ENCODE data around the gene WRAP53. TPM values are rescaled to one million over a fixed set of nuclear protein-coding genes. Genes with fewer than 3 reads are reported as not detected.

The WRAP53 gene
- total and polyA plus RNA-seq, 2 donors (not counting 1 experiment from before 2014, with no cell fraction given) = 13.1 to 18.2 TPM

DNA sequence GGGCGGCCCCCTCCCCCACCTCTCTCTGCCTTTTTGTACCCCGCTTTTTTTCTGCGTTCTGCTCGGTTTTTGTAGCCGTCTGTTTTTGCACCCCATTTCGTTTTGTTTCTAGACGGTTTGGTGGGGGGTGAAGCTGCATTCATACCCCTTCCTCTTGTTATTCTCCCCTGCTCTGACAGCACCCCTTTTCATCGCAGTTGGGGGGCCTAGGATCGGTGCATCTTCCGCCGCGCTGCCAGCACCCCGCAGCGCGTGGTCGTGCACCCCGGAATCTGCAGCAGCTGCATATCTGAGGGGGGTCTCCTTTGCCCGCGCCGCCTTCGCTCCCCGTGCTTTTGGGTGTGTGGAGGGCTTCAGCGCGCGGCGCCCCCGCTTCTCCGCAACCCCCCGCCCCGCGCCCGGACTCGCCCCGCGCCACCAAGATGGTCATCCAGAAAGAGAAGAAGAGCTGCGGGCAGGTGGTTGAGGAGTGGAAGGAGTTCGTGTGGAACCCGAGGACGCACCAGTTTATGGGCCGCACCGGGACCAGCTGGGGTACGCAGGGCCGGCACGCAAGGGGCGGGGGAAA, 37.1 kb upstream of the WRAP53 start:
- no peaks in the 10 kb centered on the region for H3K36me3 ChIP-seq (replicated peaks in 1 of 2; ENCODE audit: control extremely low read depth in 1 of 2, control insufficient read depth in 1 of 2, extremely low read depth in 1 of 2, insufficient read depth in 2 of 2, low read length in 1 of 2)
- ChIA-PET CTCF (interaction anchor here (0.7 to 1.7 kb wide), 5 partner anchors 19 to 183 kb away, joined by 3 to 9 read pairs (median 6); partner anchors contain the start of genes FXR2 and TP53), POLR2A (interaction anchor here (0.5 to 2.2 kb wide), 5 partner anchors 35 to 842 kb away, joined by 3 to 10 read pairs (median 7); partner anchors contain the start of genes TP53 and WRAP53)
- peak overlapping the region in 4 of 5 experiments; percentile 26 to 74 (median 50) for H3K4me3 ChIP-seq (ENCODE audit: control extremely low read depth in 1 of 5, extremely low read depth in 1 of 5, insufficient read depth in 1 of 5, low read depth in 2 of 5, low read length in 4 of 5)
- Mint-ChIP-seq H3K27ac (peak overlapping the region; percentile 20), H3K27me3 (peaks cover 48% of the 10 kb centered on the region), H3K9me3 (ENCODE audit: insufficient read depth) (no peaks in the 10 kb centered on the region), H3K4me1 (peaks cover 19% of the 10 kb centered on the region), H3K4me3 (peak overlapping the region; percentile 91)
- TF ChIP-seq, protein P1, sequence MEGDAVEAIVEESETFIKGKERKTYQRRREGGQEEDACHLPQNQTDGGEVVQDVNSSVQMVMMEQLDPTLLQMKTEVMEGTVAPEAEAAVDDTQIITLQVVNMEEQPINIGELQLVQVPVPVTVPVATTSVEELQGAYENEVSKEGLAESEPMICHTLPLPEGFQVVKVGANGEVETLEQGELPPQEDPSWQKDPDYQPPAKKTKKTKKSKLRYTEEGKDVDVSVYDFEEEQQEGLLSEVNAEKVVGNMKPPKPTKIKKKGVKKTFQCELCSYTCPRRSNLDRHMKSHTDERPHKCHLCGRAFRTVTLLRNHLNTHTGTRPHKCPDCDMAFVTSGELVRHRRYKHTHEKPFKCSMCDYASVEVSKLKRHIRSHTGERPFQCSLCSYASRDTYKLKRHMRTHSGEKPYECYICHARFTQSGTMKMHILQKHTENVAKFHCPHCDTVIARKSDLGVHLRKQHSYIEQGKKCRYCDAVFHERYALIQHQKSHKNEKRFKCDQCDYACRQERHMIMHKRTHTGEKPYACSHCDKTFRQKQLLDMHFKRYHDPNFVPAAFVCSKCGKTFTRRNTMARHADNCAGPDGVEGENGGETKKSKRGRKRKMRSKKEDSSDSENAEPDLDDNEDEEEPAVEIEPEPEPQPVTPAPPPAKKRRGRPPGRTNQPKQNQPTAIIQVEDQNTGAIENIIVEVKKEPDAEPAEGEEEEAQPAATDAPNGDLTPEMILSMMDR (IDR thresholded peaks at IDR 0.05) = no peak
- TF ChIP-seq EZH2 (IDR thresholded peaks at IDR 0.05; ENCODE audit: borderline replicate concordance, insufficient read depth, low read depth, low read length, poor library complexity, severe bottlenecking) = no peak
- peak overlapping the region; percentile 97 for H3K4me2 ChIP-seq (replicated peaks; ENCODE audit: low read depth, low read length, poor library complexity, severe bottlenecking)
- H3K9me3 ChIP-seq (ENCODE audit: control extremely low read depth in 1 of 3, control insufficient read depth in 2 of 3, insufficient read depth in 1 of 3, low read length in 2 of 3) = peaks cover 0 to 6% (median 0%) of the 10 kb centered on the region in 3 donors
- peak overlapping the region; percentile 67 for H3K9ac ChIP-seq (ENCODE audit: low read length)
- H3K27me3 ChIP-seq (replicated peaks in 1 of 4; ENCODE audit: control extremely low read depth in 1 of 4, control insufficient read depth in 3 of 4, insufficient read depth in 4 of 4, low read length in 3 of 4) = peaks cover 0 to 53% (median 29%) of the 10 kb centered on the region in 4 experiments
- no peak for ATAC-seq (ENCODE audit: low read depth)
- peaks cover 20 to 24% of the 10 kb centered on the region in 2 donors for H3K4me1 ChIP-seq (ENCODE audit: control insufficient read depth in 2 of 2, insufficient read depth in 2 of 2, low read length in 2 of 2)
- peak overlapping the region; percentile 77 for H2AFZ ChIP-seq (ENCODE audit: insufficient read depth, low read depth, low read length, poor library complexity, severe bottlenecking)
- H3K79me2 ChIP-seq (ENCODE audit: control insufficient read depth, insufficient read depth, low read length) = no peaks in the 10 kb centered on the region
- DNase-seq = peak; percentile 44
- no peaks in the 10 kb centered on the region for H4K20me1 ChIP-seq (ENCODE audit: control insufficient read depth, insufficient read depth, low read length, poor library complexity, severe bottlenecking)
- intact Hi-C loops (cut with micrococcal nuclease) = loop anchor here (2.0 kb wide), 1 partner anchor 36 kb away; the partner anchor contains the start of gene TP53
- no peak overlapping the region for H3K27ac ChIP-seq (ENCODE audit: low read length in 2 of 2)
- WGBS (ENCODE audit: insufficient coverage) = 2% methylated on average over 41 of the region's 45 CpGs
